ENCODE data around the gene DNM1L. TPM values are rescaled to one million over a fixed set of nuclear protein-coding genes. Genes with fewer than 3 reads are reported as not detected.

Gene DNM1L
- polyA plus RNA-seq, 1 of the 3 experiments (the other 2 are of a cell fraction) = 26.6 TPM

DNA sequence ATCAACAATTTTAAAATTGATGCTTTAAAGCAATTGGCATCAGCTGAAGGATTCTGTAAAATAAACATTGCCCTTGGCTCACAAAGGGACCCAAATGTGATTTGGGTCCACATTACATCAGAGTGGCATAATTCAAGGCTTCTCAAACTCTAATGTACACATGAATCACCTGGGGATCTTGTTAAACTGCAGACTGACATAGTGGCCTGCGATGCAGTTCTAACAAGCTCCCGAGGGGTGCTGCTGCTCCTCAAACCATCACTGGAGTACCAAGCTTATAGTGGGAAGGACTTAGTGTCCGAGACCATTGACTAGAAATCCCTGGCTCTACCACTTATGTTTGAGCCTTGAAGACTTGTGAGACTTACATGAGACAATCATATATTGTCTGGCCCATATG lies 31.8 kb upstream of the DNM1L start:
- Histone ChIP-seq H3K4me1 (ENCODE audit: control insufficient read depth in 1 of 2, insufficient read depth in 2 of 2, low read depth in 1 of 2, low read length in 1 of 2) (no peaks in the 10 kb centered on the region; a peak in 1 of 4 replicates), H3K27ac (ENCODE audit: low read depth in 2 of 2, low read length in 1 of 2) (no peak overlapping the region), H3K9me3 (no peaks in the 10 kb centered on the region), H3K4me3 (ENCODE audit: low read depth in 2 of 2, low read length in 1 of 2) (no peak overlapping the region), H3K27me3 (ENCODE audit: insufficient read depth) (no peaks in the 10 kb centered on the region), H3K9me2 (no peaks in the 10 kb centered on the region), H2AFZ (ENCODE audit: low read depth) (no peak overlapping the region), H3K4me2 (no peak overlapping the region), H4K20me1 (ENCODE audit: insufficient read depth) (no peaks in the 10 kb centered on the region), H3K79me2 (ENCODE audit: insufficient read depth) (no peaks in the 10 kb centered on the region), H3F3A (replicated peaks; ENCODE audit: insufficient read depth) (no peaks in the 10 kb centered on the region), H3K9ac (no peak overlapping the region), H3K36me3 (replicated peaks in 1 of 2; ENCODE audit: control insufficient read depth in 1 of 2, insufficient read depth in 2 of 2, low read length in 1 of 2) (peaks cover 0 to 3% of the 10 kb centered on the region in 2 experiments)
- TF ChIP-seq ZBTB33 (IDR thresholded peaks at IDR 0.05; ENCODE audit: borderline replicate concordance, low read depth) = no peak
- no peak for TF ChIP-seq GABPA (IDR thresholded peaks at IDR 0.05; ENCODE audit: low read depth)
- no peak for TF ChIP-seq SMC3 (IDR thresholded peaks at IDR 0.05; ENCODE audit: low read depth, low read length)
- TF ChIP-seq PBX3 (IDR thresholded peaks at IDR 0.05) = no peak
- TF ChIP-seq RXRA (IDR thresholded peaks at IDR 0.05; ENCODE audit: borderline replicate concordance, low read depth) = no peak
- TF ChIP-seq FOSL2 (IDR thresholded peaks at IDR 0.05; ENCODE audit: borderline replicate concordance, low read depth) = no peak
- POLR2A ChIA-PET = no interaction called here
- 51% methylated on average over 3 of the region's 3 CpGs for WGBS (ENCODE audit: low lambda C conversion rate)
- DNase-seq = no peak
- CTCF ChIA-PET = interaction anchor here (1.3 to 3.0 kb wide), 3 partner anchors 10 to 197 kb away, joined by 3 to 17 read pairs (median 4); no protein-coding TSS in a partner anchor

- Histone ChIP-seq H3K4me3 (ENCODE audit: low read depth in 2 of 2, low read length in 1 of 2) (no peak overlapping the region), H3K4me2 (no peak overlapping the region), H3K9me2 (no peaks in the 10 kb centered on the region), H4K20me1 (ENCODE audit: insufficient read depth) (no peaks in the 10 kb centered on the region), H3F3A (replicated peaks; ENCODE audit: insufficient read depth) (peaks cover 3% of the 10 kb centered on the region), H3K79me2 (ENCODE audit: insufficient read depth) (no peaks in the 10 kb centered on the region), H3K36me3 (replicated peaks in 1 of 2; ENCODE audit: control insufficient read depth in 1 of 2, insufficient read depth in 2 of 2, low read length in 1 of 2) (no peaks in the 10 kb centered on the region), H3K9ac (no peak overlapping the region), H2AFZ (ENCODE audit: low read depth) (no peak overlapping the region; the same call in 1 of the 2 replicates), H3K4me1 (ENCODE audit: control insufficient read depth in 1 of 2, insufficient read depth in 2 of 2, low read depth in 1 of 2, low read length in 1 of 2) (no peaks in the 10 kb centered on the region), H3K27ac (ENCODE audit: low read depth in 2 of 2, low read length in 1 of 2) (no peak overlapping the region), H3K9me3 (no peaks in the 10 kb centered on the region), H3K27me3 (ENCODE audit: insufficient read depth) (no peaks in the 10 kb centered on the region)
- WGBS (ENCODE audit: low lambda C conversion rate) = 63% methylated on average over 2 of the region's 2 CpGs
- POLR2A ChIA-PET = no interaction called here
- DNase-seq = no peak
- CTCF ChIA-PET = no interaction called here
- TF ChIP-seq GABPA (IDR thresholded peaks at IDR 0.05; ENCODE audit: low read depth) = no peak
- no peak for TF ChIP-seq TAF1 (IDR thresholded peaks at IDR 0.05; ENCODE audit: borderline replicate concordance, low read depth, low read length)
- no peak for TF ChIP-seq NRF1 (IDR thresholded peaks at IDR 0.05; ENCODE audit: low read depth, low read length)
- TF ChIP-seq YY1 (IDR thresholded peaks at IDR 0.05; ENCODE audit: low read depth) = no peak
- TF ChIP-seq IRF3 (IDR thresholded peaks at IDR 0.05; ENCODE audit: low read depth, low read length) = no peak
- no peak for TF ChIP-seq RFX5 (IDR thresholded peaks at IDR 0.05; ENCODE audit: low read length)
- TF ChIP-seq FOXJ3 (CRISPR knock-in tag; IDR thresholded peaks at IDR 0.05) = no peak
- TF ChIP-seq MEF2A (IDR thresholded peaks at IDR 0.05; ENCODE audit: borderline replicate concordance, low read depth) = no peak
- TF ChIP-seq PBX3 (IDR thresholded peaks at IDR 0.05) = no peak
- no peak for TF ChIP-seq EP300 (IDR thresholded peaks at IDR 0.05; ENCODE audit: borderline replicate concordance in 1 of 2, low read depth in 1 of 2, low read length in 1 of 2)
- no peak for TF ChIP-seq SMC3 (IDR thresholded peaks at IDR 0.05; ENCODE audit: low read depth, low read length)
- TF ChIP-seq POLR2AphosphoS5 (IDR thresholded peaks at IDR 0.05; ENCODE audit: low read depth, low read length) = no peak
- no peak for TF ChIP-seq FOXM1 (IDR thresholded peaks at IDR 0.05; ENCODE audit: low read depth)
Measured at GRCh38 chr12:32650508-32650907, 28.6 kb upstream of the DNM1L start.

Data from SK-N-SH (cell line).